NCI-H2029 treated with DMSO at 0.1 percent for 48 hours (cell line): ENCODE data around the gene KRT83.
A peak's percentile ranks its signal among the peaks of the same experiment; 100 is the strongest.
"Not testable (repeated sequence)": the region's sequence is repeated elsewhere in the genome, so short reads cannot be mapped to it uniquely, and the experiment has no call there.

ENCODE experiments used
- DNase-seq: peaks from one replicate; lab custom pipeline; 2025; lab: John Stamatoyannopoulos, UW

KRT83 gene

DNA sequence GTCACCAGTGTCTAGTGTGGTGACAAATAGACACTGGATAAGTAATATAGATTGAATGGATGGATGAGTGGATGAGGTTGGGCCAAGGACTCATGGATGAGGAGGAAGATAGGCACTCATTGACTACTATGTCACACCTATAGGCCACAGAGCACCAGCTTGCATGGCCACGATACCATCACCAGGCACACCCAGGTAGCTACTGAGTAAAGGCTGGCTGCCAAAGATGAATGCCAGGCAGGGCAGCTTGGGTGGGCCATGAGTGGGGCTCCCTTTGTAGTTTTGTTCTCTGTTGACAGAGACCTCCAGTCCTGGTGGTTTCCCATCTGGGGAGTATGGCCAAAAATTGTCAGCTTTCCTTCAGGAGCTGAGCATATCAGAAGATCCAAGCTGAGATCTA is 11.2 kb upstream of the KRT83 start:
- DNase-seq = no peak

DNA sequence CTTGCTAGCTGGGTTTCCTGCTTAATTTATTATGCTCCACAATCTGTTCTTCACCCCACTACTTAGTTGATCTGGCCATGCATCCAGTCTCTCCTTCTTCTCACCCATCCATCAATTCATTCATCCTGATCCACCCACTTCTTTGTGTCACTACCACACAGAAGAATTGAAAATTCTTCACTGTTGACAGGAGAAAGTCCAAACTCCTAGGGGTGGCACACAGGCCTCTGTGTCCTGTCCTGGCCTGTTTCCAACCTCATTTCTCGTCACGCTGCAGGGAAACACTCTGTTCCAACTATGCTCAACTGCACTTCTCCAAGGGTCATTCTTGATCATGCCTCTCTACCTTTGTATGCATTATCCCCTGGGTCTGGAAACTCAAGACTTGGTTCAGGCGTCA is 10.6 kb upstream of the KRT83 start:
- no peak for DNase-seq

DNA sequence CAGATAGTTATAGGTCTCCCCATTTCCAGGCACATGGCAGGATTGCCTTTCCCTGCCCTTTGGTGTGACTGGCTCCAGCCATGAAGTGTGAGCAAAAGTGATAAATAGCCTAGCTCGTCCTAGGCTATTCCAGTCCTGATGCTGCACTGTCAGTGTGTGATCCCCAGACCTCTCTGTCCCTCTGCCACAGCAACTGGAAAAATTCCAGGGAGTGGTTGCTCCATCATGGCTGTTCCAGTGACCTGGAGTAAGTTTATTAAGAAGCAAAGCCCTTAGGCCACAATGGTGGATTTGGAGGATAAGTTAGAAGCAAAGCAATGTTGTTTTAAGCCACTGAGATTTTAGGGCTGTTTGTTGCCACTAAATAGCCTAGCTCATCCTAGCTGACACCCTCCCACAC is 9.8 kb upstream of the KRT83 start:
- no peak for DNase-seq

DNA sequence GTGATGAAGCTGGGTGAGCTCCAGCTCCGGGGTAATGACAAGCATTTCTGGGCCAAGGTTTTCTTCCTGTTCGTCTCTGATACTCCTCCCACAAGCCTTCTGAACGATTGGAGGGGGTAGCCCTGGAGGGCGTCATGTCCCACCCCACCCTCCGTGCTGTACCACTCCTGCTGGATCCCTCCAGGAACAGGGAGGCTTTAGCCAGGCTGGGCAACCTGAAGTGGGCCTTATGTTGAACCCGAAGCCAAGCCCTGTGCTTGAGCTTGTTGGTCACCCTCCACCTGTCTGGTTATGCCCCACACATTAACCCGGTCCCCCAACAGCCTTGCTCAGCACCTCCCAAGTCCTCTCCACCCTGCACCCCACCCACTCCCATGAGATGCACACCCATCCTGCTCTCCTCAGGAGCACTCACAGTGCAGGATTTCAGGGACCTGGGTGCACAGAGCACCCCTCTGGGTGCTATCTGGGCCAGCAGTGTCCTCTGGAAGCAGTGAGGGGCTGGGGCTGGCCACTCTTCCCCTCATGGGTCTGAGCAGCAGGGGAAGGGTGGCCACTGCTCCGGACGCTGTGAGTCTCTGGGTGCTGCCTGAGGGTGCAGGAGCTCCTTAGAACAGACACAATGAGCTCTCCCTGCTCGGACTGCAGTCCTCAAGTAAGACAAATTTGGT is 6.8 kb upstream of the KRT83 start:
- DNase-seq = no peak

DNA sequence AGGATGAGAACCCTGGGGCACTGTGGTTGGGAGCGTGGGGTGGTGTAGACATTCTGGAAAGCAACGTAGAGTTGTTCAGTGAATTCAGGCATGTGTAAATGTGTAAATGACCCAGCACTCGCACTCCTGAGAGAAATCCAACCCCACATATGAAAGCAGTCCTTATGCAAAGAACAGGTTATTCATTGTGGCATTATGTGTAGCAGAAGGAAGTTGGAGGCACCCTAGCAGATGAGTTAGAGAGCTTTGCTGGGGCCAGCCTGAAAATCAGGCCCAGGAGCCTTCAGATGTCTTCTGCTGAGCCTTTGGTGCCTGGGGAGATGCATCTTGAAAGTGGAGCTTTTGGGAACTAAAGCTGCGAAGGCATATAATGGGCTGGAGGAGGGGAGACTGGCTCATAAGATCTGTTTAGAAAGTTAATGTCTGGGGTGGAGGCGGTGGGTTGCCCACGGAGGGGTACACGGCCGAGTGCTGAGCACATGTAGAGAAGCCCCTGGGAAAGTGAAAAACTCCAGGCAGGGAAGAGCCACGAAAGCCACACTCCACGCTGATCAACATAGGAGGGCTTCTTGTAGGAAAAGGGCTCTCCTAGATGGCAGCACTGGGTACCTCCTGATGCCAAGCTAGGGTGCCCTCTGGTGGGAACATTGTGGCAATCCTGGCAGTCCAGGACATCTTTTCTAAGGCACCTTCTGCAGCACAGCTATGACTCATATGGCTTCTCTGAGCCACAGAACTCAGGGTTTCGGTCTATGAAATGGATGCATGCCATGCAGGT is 6.0 kb upstream of the KRT83 start:
- peak; percentile 92 for DNase-seq

DNA sequence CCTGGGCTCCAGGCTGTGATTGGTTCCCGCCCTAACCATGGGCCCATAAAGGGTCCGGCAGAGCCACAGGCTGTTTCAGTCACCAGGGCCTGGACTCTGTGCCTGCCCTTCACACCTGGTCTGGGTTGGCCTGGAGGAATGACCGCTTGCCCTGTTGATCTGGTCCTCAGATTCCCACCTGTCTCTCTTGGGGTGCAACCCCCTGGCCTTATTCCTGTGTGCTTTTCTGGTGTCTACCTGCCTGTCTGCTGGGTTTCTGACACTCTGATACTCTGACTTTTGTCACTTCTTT is 2.9 kb upstream of the KRT83 start:
- DNase-seq = no peak

DNA sequence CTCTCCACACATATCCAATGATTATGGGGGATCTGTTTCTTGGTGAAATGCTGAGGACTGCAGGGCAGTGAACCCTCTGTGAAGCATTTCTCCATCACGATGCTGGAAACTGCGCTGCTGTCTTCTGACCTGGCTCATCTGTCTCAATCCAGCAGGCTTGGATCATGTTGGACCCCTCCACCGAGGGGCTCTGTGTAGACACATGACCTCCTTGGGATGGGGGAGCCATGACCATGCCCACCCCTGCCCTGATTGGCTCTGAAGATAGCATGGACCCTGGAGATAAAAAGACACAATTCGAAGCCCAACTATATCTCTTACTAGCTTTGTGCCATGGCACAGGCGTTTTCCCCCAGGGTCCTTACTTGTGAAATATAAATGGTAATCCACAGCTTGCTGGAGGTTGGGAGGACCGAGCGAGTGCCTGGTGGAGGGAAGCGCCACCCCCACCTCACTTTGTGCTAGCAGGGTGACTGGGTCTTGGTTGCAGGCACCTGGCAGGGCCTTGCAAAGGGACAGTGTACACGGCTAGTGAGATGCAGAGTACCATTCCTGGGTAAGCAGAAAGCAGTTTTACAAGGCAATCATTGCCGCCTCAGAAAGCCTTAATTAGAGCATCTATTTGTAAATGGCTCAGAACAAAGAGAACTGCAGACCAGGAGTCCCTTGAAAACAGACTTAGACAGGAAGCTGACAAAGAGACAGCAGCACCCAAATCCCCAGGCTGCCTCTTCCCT is 2.4 kb upstream of the KRT83 start:
- DNase-seq = no peak

DNA sequence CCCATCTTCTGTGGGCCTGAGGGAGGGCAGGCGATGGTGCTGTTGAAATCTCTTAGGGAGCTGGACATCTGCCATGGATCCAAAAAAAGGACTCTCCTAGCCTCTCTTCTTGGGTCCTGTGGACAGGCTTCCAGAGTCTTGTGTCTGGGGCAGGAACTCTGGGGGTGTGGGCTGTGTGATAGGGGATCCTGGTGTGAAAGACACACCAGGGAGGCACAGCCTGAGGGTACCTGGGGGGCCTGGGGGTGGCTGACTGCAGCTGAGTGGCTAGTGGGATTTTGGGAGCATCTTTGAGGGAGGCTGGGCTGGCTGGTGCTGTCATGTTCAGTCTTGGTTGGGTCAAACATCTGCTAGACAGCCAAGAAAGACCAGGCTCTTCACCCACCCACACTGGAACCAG is 1.8 kb upstream of the KRT83 start:
- no peak for DNase-seq

DNA sequence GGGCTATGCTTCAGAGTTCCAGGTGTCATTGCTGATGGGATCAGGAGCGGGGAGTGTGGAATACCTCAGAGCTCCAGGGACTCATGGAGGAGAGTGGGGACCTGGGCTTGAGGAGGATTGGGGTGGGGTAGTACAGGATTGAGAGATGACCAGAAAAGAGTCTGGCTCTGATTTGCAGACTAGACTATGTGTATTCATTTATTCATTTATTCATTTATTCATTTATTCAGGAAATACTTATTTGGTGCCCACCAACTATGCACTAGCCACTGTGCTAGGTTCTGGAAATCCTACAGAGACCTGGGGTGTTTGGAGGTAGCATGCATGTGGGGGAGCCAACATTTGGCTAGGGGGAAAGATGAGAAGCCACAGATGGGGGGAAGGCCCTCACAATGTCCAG is 871 bp upstream of the KRT83 start:
- no peak for DNase-seq

DNA sequence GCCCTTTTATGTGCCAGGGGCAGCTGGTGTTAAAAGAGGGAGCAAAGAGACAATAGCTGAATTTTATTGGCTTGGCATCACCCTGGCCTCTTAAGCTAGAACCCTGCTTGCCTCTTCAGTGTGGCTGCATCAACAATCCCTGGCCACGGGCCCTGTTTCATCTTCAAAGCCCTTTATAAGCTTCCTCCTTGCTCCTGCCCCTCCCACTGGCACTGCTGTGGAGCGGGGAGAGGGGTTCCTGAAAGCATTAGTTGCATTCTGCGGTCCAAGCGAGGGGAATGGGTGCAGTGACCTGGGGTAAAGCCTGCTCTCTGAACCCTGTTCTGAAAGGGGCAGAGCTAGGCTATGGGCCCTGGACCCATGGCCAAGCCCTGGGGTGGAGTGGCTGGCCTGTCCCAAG is 220 bp upstream of the KRT83 start:
- DNase-seq = peak; percentile 97

DNA sequence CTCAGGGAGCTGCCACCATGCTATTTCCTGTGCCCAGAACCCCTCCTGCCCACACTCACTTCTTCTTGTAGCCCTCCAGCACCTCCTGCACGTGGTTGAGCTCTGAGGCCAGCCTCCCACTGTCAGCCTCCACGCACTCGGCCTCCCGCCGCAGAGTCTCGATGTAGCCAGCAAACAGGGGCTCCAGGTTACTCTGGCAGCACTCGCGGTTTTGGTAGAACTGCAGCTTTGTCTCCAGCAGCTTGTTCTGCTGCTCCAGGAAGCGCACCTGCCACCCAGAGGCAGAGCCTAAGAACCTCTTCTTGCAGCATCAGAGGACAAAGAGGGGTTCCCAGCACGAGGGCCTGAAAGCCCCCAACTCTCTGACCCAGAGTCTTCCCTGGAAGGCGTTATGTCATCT is 2.1 kb downstream of the KRT83 start:
- DNase-seq = no peak

DNA sequence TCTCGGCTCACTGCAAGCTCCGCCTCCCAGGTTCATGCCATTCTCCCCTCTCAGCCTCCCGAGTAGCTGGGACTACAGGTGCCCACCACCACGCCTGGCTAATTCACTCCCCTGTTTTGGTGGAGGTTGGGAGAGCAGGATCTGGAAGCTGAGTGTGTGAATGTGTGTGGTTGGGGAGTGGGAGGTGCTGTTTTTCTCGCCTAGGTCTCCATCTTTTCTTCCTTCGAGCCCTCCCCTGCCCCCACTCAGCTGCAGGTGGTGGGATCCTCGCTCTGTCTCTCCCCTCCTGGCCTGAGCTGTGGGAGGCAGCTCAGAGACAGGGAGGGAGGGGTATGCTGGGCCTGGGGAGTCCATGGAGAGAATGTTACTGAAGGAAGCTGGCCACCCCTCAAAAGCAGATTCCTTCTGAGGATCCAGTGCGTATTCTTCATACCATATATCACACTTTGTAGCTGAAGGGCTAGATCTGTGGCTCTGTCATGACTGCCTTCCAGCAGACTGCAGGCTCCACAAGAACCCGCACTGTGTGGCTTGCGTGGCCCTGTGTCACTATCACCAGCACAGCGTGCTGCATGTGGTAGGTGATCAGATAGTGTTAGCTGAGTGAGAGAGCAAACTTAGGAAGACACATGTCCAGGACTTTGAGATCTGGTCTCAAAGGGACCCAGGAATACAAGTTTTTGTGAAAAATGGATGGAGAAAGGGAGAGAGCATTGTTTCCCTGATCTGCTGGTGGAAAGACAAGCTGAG is 2.8 kb downstream of the KRT83 start:
- DNase-seq = no peak

DNA sequence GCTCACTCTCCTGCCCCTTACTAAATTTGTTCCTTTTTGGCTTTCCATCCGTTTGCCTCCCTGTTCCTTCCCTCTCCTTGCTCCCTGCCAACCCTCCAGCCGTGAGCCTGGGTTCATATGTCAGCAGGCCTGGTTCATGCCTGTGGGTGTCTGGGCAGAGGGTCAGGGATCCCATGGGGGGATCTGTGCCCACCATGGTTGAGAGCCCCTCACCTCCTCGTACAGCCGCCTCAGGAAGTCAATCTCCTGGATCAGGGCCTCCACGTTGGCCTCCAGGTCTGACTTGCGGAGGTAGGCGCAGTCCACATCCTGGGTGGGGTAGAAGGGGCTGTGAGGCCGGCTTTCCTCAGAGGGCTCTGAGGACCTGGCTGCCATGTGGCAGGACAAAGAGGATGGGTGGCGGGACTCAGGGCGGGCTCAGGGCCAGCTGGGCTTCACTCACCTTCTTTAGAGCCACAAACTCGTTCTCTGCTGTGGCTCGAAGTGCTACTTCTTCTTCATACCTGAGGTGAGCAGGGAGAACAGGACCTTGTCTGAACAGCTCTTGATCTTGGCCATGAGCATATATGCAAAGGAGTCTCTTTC is 3.6 kb downstream of the KRT83 start:
- DNase-seq = no peak

DNA sequence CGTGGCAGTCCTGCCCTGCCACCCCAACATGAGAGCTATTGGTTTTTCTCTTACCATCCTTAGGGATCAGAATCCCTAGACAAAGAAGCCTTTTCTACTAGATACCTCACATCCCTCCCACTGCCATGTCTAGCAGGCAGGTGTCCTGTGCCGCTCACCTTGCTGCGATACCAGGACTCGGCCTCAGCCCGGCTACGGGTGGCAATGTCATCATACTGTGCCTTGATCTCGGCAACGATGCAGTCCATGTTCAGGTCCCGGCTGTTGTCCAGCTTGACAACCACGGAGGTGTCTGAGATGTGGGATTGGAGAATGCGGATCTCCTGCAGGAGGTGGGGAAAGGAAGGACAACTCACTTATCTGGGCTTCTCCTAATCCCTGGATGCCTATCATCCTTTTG is 4.5 kb downstream of the KRT83 start:
- no peak for DNase-seq

DNA sequence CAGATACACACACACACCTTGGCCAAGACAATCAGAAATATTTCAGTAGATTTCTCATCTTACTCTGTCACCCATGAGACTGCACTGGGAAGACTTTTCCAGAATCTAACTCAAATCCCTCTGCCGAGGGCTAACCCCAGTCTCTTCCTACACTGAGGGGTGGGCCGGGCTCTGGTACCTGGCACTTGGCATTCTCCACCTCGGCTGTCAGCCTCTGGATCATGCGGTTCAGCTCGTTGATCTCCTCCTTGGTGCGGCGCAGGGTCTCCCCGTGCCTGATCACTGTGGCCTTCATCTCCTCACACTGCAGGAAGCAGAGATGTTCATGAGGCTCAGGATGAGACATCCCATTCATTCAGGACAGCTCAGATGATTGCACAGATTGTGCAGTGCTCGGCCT is 4.9 kb downstream of the KRT83 start:
- no peak for DNase-seq

DNA sequence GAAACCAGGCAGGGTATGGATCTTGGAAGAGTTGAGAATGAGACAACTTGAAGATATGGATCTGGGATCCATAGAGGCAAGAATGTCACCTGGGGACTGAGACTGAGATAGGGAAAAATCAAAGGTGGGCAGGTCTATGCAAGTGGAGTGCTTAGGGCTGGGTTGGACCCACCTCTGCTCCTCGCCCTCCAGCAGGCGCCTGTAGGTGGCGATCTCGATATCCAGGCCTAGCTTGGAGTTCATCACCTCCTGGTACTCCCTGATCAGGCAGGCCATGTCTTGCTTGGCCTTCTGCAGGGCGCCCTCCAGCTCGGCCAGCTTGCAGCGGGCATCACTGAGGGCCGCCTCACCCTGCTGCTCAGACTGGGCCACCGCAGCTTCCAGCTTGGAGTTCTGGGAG is 5.5 kb downstream of the KRT83 start:
- DNase-seq = not testable (repeated sequence)

DNA sequence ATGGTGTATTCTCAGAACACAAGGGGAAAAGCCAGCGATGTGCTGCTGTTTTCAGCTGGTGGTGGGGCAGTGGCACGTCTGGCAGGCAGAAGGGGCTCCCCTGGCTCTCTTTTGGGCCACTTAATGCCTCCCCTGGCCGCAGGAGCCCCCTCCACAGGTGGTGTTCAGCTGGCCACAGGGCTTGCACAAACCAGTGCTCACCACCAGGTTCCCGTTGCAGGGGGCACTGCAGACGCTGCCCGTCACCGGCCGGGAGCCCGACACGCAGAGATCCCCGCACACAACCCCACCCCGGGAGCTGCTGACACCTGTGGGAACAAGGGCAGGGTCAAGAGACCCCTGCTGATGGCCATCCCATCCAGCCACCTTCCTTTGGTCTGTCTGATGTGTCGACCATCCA is 6.7 kb downstream of the KRT83 start:
- no peak for DNase-seq

DNA sequence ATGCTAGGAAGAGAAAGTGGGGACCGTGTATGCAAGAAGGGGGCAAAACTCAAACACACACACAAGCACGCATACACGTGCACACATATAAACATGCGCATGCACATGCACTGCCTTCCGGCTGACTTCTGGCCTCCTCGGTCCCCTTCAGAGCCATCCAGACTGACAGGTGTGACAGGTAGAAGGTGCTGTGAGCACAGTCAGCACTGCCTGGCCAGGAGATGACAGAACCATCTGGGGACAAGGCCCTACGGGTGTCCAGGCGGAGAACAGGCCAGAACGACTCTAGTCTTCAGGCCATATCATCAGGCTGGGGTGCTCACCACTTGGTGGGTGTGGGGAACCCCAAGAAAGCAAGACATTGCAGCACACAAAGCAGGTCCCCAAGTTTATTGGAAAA is 7.3 kb downstream of the KRT83 start:
- no peak for DNase-seq

DNA sequence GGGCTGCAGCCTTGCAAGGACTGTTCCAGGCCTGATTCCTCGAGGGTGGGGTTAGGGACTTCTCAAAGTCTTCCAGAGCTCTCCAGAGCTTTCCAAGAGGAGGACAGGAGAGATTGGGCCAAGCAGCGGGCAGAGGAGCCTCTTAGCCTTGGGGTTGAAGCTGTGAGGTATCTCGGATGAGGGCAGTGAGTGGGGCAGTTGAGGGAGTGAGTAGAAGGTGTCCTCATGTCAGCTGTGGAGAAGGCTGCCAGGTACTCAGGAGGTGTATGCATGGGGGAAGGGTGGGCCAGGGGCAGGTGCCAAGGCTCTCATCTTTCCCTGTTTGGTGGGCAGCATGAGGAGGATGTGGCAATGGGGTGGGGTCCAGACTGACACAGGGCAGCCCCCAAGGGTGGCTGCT is 7.7 kb downstream of the KRT83 start:
- no peak for DNase-seq

DNA sequence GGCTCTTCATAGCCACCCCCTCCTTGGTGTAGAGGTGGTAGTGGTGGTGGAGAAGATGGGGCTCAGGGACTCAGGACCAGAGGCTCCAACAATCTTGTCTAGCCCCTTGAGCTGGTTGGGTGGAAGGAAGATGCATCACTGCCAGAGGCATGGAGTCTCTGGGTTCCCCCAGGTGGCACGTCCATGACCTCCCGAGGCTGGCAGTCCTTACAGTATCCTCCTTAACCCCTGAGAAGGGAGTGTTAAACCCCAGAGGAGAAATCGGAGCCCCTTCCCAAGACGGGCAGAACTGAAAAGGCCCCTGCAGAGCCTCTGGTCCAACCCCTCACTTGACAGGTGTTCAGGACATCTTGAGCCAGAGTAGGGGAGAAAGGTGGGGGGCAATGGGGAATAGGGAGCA is 9.1 kb downstream of the KRT83 start:
- DNase-seq = no peak

DNA sequence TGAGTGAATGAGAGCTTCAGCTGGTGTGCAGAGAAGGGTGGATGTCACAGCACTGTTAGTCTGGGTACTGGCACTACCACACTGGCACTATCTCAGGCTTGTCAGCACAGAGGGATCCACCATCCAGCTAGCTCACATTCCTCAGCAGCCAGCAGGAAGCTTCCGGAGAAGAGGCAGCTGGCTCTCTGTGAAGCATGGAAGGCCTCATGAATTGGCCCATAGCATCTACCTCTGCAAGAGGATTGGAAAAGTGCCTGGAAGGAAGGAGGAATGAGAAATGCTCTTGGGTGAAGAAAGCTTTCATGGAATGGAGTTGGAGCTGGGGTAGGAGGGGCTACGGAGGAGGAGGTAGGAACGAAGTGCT is 9.9 kb downstream of the KRT83 start:
- DNase-seq = peak; percentile 66

DNA sequence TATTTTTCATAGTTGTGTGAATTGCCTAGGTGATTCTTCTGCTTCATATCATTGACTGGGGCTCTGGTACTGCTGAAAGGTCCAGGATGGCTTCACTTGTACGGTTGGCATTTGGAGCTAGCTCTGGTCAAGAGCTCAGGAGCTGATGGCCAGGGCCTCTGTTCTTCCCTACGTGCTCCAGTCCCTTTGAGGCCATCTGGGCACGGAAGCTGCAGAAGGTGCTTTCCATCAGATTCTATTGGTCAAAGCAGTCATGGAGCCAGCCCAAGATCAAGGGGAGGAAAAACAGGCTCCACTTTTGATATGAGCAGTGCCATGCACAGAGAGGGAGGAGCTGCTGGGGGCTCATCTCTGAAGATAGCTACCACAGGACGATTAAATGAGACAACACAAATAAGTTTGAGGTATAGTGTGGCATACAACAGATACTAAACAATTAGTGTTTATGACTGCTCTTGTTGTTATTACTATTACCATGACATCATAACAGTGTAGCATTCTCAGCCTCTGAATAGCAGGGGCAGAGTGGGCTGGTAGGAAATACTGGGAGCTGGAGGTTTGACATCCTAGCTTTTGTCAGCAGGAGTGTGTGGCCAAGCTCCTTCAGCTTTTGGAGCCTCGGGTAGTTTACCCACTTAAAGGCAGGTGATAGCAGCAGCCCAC is 10.4 kb downstream of the KRT83 start:
- peak; percentile 66 for DNase-seq
